CD4-positive, alpha-beta T cell treated with Interleukin-17A for 4 hours (primary cell): Measurements from ENCODE around the gene NAA10.

ENCODE experiments used
- DNase-seq: peaks from one replicate; pipeline ENCODE4 v3.0.0-alpha.2; 2020; ENCODE audit warnings: mixed read lengths

The NAA10 gene

GRCh38 chrX:153966841-153967535 lies 32.2 kb upstream of the NAA10 start:
- DNase-seq, result no peak

DNA sequence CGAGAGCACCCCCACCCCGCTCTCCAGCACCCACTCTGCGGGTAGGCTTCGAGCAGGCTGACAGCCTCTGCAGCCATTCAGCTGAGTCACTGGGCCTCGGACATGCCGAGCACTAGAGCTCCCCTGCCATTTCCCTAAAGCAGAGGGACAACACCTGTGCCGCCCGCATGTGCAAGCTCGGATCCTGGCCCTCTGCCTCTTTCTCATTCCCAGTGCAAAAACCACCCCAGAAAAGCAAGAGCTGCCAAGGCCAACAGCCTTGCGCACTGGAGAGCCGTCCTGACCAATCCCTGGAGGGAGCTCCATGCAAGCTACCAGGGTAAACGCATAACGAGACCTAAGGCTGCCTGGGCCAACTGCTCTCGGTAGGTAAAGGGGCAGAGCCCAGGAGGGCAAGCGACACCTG lies 31.4 kb upstream of the NAA10 start:
- DNase-seq, result no peak

DNA sequence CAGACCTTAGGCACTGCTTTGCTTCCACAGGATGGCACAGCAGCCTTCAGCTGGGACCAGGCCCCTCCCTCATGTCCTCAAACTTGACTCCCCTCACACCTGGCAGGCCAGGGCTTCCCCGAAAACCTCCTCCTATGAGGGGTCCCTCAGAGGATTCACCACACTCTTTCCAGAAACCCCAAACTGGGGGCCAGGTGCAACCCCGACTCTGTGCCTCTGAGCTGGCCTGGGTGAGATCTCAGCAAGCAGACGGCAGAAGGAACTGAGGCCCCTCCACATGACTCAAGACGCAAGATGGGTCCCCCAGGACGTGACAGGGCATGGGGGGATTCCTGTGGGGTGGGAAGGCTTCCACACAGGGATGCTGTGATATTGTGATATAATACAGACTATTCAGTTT lies 30.6 kb upstream of the NAA10 start:
- DNase-seq, result no peak

DNA sequence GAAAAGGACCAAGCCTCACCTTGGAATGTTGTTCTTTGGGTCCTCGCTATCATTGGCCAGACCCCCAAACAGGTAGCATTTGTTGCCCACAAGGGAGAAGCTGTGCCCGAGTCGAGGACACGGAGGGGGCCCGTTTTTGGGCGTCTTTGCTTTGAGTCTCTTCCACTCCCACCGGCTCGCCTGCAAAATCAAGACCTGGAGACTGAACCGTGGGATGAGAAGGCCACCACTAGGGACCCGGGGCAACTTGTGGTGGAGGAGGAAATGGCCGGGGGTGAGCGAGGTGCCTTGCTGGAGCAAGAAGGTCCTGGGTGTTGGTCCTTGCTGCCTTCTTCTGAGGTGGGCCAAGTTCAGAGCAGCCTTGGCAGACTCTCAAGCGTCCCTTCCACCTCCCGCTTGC lies 29.3 kb upstream of the NAA10 start:
- DNase-seq, result no peak

GRCh38 chrX:153963546-153963945 lies 28.7 kb upstream of the NAA10 start:
- no peak for DNase-seq

GRCh38 chrX:153961292-153961691 lies 26.5 kb upstream of the NAA10 start:
- no peak for DNase-seq

- no peak for DNase-seq
Observed at GRCh38 chrX:153960786-153961185, 25.9 kb upstream of the NAA10 start.

DNA sequence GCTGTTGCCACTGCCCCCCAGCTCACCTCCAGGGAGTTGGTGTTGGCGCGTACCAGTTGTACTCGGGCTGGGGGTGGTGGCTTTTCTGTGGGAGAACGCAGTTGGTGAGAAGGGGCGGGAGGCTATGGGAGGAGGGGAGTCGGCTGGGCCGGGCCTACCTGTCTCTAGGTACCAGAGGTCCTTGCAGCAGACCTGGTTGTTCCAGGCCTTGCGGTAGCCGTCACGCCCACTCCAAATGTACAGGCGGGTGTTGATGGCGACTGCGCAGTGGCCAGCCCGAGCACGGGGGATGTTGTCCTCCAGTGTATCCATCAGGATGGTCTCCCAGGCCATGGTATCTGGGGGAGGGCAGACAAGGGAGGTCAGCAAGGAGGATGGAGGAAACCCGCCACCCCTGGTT lies 25.2 kb upstream of the NAA10 start:
- no peak for DNase-seq

GRCh38 chrX:153959649-153960048 lies 24.8 kb upstream of the NAA10 start:
- DNase-seq, result no peak

DNA sequence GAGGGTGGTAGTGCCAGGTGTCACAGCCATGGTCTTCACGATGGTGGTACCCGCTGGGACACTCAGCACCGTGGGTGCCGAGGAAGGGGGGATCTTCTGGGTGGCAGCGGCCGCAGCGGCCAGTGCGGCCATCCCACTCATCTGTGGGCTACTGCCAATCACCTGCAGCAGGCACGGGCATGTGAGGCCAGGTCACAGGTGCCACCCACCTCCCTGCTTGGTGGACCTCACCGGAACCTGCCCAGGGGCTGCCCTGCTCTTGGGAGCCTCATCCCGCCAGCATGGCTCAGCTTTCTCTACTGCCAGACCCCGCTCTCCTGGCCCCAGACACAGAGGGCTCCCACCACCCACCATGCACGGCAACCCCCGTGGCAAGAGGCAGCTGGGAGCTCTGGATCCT lies 23.8 kb upstream of the NAA10 start:
- DNase-seq, result no peak

- DNase-seq, result no peak
Observed at GRCh38 chrX:153957224-153957623, 22.4 kb upstream of the NAA10 start.

DNA sequence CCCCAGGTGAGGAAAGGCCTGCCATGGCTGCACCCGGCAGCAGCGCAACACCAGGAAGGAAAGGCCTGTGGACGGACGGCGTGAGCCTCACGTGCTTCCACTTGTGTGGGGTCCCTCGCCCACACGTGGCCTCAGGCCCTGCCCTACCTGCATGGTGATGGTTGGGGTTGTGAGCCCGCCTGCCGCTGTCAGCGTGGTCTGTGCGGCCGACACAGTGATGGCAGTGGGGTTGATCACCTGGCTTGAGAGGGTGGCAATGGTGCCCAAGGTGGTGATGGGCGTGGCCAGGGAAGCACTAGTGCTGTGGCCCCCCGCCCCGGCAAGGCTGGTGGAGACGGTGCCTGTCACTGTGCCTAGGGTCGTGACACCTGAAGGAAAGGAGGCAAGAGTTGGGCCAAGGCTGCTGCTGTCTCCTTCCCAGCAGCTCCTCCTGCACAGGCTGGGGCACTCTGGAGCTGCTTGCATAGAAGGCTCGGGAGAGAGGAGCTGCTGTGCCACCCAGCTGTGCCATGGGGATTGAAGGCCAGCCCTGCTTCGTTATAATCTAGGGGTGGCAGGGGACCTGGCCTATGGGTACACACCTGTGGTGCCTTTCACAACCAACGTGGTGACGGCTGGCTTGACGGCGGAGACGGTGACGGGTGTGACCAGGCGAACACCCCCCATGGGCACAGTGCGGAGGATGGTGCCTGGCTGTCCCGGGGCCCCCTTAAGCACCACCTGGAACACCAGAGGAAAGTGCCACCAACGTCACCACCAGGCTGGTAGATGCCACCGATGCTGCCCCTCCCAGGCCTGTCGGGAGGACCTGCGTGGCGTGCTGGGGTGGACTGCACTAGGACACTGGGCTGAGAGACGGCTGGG lies 21.4 kb upstream of the NAA10 start:
- no peak for DNase-seq

DNA sequence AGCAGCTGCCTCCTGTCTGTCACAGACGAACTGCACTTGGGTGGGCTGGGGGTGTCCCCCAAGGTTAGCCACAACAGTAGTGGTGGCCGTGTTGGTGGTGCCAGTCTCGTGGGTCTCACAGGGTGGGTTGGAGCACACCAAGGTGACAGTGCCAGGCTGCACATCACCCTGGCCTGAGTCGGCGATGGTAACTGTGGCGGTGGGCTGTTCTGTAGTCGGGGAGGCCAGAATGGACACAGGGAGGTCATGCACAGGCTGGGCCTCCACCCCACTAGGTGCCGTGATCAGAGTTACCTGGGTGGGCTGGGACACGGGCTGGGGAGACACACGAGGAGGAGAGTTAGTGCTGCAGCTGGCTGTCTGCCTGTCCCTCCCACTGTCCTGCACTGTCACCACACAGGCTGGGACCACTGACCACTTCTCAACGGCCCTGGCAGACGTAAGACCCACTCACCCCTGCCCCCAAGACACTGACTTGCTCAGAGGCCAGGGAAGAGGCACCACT lies 20.4 kb upstream of the NAA10 start:
- DNase-seq, result no peak

DNA sequence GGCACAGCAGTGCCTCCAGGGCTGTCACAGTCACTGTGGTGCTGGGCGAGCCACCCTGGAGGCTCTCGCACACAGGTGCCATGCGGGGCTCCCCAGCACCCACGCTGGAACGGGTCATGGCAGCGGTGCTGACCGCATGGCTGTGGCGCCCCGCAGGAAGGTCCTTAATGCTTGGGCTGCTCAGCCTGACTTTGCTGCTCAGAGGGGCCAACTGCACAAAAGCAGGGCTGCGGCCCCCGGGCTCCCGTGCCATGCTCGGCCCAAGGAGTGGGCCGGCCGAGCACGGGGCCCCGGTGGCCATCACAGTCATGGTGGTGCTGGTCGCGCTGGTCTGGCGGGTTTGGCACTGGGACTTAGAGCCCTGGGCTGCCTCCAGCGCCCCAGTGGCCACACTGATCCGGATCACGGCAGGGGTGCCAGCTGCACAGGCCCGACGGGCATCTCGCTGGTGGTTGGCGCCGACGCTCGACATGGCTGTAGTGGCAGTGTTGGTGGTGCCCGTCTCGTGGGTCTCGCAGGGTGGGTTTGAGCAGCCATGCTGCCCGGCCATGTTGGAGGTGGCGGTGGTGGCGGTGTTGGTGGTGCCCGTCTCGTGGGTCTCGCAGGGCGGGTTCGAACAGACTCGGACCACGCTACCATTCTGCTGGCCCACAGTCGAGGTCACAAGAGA lies 19.9 kb upstream of the NAA10 start:
- DNase-seq, result no peak

DNA sequence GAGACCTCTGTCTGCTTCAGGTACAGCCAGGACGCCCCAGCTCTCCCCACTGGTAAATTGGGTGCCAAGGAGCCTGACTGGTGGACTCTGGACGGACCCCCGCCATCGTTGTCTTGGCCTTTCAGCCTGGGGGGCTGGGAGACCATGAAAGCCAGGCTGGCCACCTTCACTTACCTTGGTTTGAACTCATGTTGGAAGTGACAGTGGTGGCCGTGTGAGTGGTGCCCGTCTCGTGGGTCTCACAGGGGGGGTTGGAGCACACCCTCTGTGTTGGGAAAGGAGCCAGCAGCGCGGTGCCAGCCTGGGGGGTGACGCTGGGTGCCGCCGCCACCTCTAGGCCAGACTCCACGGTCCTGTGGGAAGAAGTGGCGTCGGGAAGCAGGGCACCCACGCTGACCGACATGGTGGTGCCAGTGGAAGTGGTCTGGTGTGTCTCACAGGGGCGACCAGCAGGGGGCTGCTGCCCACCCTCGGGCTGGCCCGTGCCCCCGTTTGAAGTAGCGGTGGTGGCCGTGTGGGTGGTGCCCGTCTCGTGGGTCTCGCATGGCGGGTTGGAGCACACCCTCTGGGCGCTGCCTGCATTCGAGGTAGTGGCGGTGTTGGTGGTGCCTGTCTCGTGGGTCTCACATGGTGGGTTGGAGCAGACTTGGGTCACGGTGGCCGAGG lies 19.2 kb upstream of the NAA10 start:
- DNase-seq, result no peak

- peak; percentile 82 for DNase-seq
Observed at GRCh38 chrX:153953342-153953830, 18.5 kb upstream of the NAA10 start.

GRCh38 chrX:153952373-153953026 lies 17.7 kb upstream of the NAA10 start:
- DNase-seq, result no peak

DNA sequence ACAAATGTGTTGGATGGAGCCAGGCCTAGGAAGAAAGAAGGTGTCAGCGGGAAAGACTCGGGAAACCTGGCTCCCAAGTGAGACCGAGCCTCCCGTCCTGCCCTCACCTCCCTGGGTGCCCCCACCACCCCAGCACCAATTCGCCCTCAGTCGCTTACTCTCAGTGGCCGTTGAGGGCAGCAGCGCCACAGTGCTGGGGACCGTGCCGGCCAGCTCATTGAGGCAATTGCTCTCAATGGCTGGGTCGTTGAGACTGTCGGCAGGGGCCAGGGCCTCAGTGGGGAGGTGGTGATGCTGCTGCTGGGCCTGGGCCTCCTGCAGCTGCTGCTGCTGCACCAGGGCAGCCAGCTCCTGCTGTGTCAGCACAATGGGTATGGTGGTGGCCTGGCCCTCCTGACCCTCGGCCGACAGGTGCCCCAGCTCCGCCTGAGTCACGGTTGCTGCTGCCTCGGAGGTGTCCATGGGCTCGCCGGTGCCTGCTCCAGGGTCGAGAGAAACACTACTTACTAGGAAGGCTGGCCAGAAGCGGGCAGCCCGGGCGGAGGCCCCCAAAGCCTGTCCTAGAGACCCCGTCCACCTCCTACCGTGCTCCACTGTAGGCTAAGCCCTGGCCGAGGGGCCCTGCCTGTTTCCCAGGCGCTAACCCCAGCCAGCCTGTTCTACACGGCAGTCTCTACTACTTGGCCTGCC lies 17.0 kb upstream of the NAA10 start:
- DNase-seq, result no peak

DNA sequence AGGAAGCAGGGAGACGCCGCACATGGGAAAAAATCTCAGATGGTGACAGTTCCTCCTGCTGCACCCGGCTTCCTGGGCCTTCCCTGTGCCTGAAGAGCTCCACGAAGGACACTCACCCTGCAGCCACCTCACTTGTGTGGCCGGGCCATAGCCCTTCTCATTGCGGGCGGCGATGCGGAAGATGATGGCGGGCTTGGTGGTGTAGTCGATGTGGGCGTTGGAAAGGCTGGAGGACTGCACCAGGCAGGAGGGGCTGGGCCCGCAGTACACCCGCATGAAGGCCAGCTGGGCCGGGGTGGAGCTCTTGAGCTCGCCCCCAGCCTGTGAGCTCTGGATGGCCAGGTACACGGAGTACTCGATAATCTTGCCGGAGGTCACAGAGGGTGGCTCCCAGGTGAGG lies 15.3 kb upstream of the NAA10 start:
- DNase-seq, result no peak

- no peak for DNase-seq
Observed at GRCh38 chrX:153948847-153949805, 14.3 kb upstream of the NAA10 start.
